Activated CD8-positive, alpha-beta memory T cell treated with anti-CD3 and anti-CD28 coated beads for 48 hours (primary cell): ENCODE results near the gene NKX6-2.
"Not testable (repeated sequence)": the region's sequence is repeated elsewhere in the genome, so short reads cannot be mapped to it uniquely, and the experiment has no call there.

Experiments
- DNase-seq, 3 experiments: peaks; one replicate each; pipeline ENCODE4 v3.0.0-alpha.2; 2020; ENCODE audit warnings: low read depth in 2 of 3, low spot score in 2 of 3

The NKX6-2 gene

GRCh38 chr10:132781556-132781955 is 4.4 kb downstream of the NKX6-2 start:
- DNase-seq, result no peak

- no peak for DNase-seq
These were observed 5.6 kb downstream of the NKX6-2 start for GRCh38 chr10:132780356-132780755.

GRCh38 chr10:132779549-132780294 is 6.2 kb downstream of the NKX6-2 start:
- no peak for DNase-seq

- no peak for DNase-seq
These were observed 8.5 kb downstream of the NKX6-2 start for GRCh38 chr10:132777441-132777840.

GRCh38 chr10:132776821-132777220 is 9.1 kb downstream of the NKX6-2 start:
- DNase-seq, result no peak

GRCh38 chr10:132776186-132776585 is 9.8 kb downstream of the NKX6-2 start:
- no peak for DNase-seq

DNA sequence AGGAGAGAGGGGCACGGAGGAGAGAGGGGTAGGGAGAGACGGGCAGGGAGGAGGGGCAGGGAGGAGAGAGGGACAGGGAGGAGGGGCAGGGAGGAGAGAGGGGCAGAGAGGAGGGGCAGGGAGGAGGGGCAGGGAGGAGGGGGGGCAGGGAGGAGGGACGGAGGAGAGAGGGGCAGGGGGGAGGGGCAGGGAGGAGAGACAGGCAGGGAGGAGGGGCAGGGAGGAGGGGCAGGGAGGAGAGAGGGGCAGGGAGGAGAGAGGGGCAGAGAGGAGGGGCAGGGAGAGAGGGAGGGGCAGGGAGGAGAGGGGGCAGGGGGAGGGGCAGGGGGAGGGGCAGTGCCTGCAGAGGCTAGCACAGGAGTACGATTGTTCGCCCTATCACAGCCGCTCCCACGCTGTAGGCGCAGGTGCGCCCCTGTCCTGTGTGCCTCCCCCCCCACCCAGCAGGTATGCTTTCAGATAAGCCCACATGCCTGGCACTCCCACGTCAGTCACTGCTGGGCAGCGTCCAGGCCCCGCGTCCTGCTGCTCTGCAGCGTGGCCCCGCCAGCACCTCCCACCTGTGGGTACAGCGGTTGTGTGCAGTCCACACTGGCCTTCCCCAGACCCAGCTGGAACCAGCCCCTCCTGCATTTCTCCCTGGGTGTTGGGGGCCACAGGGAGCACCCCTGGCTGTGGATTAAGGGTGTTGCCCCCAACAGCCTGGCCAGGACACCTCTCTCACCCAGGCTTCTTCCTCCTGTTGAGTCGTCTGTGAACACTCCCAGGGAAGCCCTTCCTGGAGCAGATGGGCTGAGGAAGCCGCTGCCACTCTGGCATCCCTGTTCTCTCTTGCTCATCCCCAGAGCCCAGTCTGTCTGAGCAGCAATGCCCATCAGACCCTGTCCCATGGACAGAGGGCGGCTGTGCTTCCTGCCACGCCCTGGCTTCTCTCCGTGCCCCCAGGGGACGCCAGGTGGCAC is 10.8 kb downstream of the NKX6-2 start:
- no peak for DNase-seq

GRCh38 chr10:132774181-132774901 is 11.6 kb downstream of the NKX6-2 start:
- no peak for DNase-seq

GRCh38 chr10:132772816-132773215 is 13.1 kb downstream of the NKX6-2 start:
- DNase-seq, result not testable (repeated sequence)

- DNase-seq, result no peak
These were observed 15.6 kb downstream of the NKX6-2 start for GRCh38 chr10:132770061-132771021.

GRCh38 chr10:132768346-132769248 is 17.4 kb downstream of the NKX6-2 start:
- no peak for DNase-seq

- no peak for DNase-seq
These were observed 19.7 kb downstream of the NKX6-2 start for GRCh38 chr10:132766291-132766690.

- no peak for DNase-seq
These were observed 20.5 kb downstream of the NKX6-2 start for GRCh38 chr10:132765435-132765834.

GRCh38 chr10:132764108-132764507 is 21.8 kb downstream of the NKX6-2 start:
- no peak for DNase-seq

DNA sequence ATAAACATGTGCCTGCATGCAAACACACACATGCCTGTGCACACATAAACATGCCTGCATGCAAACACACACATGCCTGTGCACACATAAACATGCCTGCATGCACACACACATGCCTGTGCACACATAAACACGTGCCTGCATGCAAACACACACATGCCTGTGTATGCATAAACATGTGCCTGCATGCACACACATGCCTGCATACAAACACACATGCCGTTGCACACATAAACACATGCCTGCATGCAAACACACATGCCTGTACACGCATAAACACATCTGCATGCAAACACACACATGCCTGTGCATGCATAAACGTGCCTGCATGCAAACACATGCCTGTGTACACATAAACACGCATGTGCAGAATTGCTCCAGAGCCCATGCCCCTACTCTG is 22.4 kb downstream of the NKX6-2 start:
- DNase-seq, result no peak

DNA sequence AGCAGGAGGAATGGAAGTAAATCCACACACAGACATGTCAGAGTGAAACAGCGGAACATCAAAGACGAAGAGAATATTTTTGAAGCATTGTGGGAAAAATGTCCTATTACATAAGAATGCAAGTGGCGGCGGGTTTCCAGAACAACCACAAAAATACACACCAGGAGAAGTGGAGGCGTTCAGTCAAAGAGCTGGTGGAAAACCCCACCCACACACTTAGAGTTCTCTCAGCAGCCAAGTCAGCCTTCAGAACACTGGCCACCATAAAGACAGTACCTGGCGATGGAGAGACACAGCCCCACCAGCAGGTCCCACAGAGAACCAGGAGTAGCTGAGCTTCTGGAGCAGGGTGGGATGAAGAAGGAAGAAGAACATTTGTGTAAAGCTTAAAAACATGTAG is 23.7 kb downstream of the NKX6-2 start:
- no peak for DNase-seq

DNA sequence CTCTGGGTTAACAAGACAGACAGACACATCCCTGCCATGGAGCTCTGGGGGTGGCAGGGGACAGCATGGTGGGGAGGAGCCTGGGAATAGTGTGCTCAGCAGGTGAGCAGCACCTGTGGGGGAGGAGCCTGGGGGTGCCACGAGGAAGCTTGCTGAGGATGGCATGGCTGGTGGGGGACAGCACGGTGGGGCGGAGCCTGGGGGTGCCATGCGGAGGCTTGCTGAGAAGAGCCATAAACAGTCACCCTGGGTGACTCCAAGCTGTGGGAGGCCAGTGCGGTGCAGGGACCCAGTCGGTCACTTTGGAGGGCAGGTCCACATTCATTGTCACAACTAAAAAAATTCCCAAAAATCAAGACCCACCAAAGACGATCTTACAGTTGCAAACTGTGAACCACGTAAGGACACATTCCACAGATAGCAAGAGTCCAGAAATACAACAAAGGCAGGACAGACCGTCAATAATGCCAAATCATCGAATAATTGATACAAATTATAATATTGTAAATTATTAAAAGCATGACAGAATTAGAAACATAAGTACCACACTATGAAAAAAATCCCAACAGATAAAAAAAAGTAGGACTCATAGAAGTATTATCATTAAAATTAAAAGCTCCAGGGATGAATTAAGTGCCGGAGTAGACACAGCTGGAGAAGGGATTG is 24.4 kb downstream of the NKX6-2 start:
- DNase-seq, result no peak

GRCh38 chr10:132758865-132759264 is 27.1 kb downstream of the NKX6-2 start:
- DNase-seq, result no peak

DNA sequence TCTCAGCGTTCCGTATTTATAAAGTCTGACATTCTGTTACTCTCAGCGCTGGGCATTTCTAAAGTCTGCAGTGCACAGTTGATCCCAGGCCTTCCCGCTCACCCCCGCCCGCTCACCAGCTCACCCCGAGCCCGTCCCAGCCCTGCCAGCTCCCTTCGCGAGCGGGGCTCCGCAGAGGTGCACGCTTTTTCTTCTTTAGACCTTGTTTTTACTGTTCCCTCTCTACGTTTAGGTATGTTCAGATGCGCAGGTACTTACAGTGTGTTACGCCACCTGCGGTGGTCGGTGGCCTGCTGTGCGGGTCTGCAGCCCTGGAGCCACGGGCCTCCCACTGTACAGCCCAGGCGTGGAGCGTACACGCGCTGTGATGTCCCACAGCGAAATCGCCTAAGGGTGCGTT is 28.8 kb downstream of the NKX6-2 start:
- DNase-seq, result no peak
